K562 (cell line): ENCODE results near the gene GLB1L. TPM values are rescaled to one million over a fixed set of nuclear protein-coding genes. Genes with fewer than 3 reads are reported as not detected.

Experiments used
- BDP1 ChIP-seq: IDR thresholded peaks from 3 replicates; pipeline ENCODE4 v1.6.1; 2011; ENCODE audit not compliant: insufficient read length, insufficient read depth
- CREB1 ChIP-seq, 2 experiments: sonication (generic) in 1 of 2; formaldehyde crosslinking in 1 of 2; IDR thresholded peaks; 2 replicates each; pipeline versions ENCODE4 v1.6.1 to v1.8.0; 2012 to 2022; ENCODE audit warnings: inconsistent platforms in 1 of 2, mild to moderate bottlenecking in 1 of 2, missing genetic modification reagents in 1 of 2, moderate library complexity in 1 of 2
- CREM ChIP-seq: IDR thresholded peaks from 2 replicates; pipeline ENCODE4 v1.6.1; 2014; ENCODE audit warnings: antibody characterized with exemption, low read depth
- E2F1 ChIP-seq: sonication (generic); formaldehyde crosslinking; IDR thresholded peaks from 2 replicates; pipeline ENCODE4 v1.8.1; 2023; ENCODE audit warnings: mild to moderate bottlenecking, missing genetic modification reagents, moderate library complexity
- HDAC1 ChIP-seq, 2 experiments: fragments of 450-650 bp; IDR thresholded peaks; 2 replicates each; pipeline ENCODE4 v1.6.1; 2016 to 2017; ENCODE audit warnings: inconsistent platforms in 1 of 2, mild to moderate bottlenecking in 1 of 2, moderate library complexity in 1 of 2
- ILF3 ChIP-seq: fragments of 450-650 bp; IDR thresholded peaks from 2 replicates; pipeline ENCODE4 v1.6.1; 2018; ENCODE audit warnings: antibody characterized with exemption, mild to moderate bottlenecking, moderate library complexity, borderline replicate concordance
- KLF6 ChIP-seq: fragments of 250-450 bp; sonication (Bioruptor Pico); IDR thresholded peaks from 2 replicates; pipeline ENCODE4 v1.4.0; 2020; ENCODE audit warnings: mild to moderate bottlenecking, moderate library complexity, borderline replicate concordance
- L3MBTL2 ChIP-seq: fragments of 450-650 bp; IDR thresholded peaks from 2 replicates; pipeline ENCODE4 v1.6.1; 2016; ENCODE audit warnings: mild to moderate bottlenecking, moderate library complexity
- MLLT1 ChIP-seq, 2 experiments: fragments of 450-650 bp; IDR thresholded peaks; 2 replicates each; pipeline ENCODE4 v1.6.1; 2016
- MTA3 ChIP-seq: fragments of 450-650 bp; formaldehyde crosslinking; IDR thresholded peaks from 2 replicates; pipeline ENCODE4 v1.6.1; 2017; ENCODE audit warnings: mild to moderate bottlenecking, borderline replicate concordance
- NELFE ChIP-seq: IDR thresholded peaks from 2 replicates; pipeline ENCODE4 v1.6.1; 2011; ENCODE audit warnings: mild to moderate bottlenecking; ENCODE audit not compliant: insufficient read depth, insufficient read length
- RBM39 ChIP-seq: fragments of 200-400 bp; formaldehyde crosslinking; optimal IDR thresholded peaks from 2 replicates; pipeline ENCODE3; 2018; ENCODE audit warnings: low read depth, low read length
- RHOXF2B ChIP-seq: fragments of 250-450 bp; sonication (Bioruptor Pico); conservative IDR thresholded peaks from 2 replicates; pipeline ENCODE4 v1.5.1; 2021
- SREBF1 ChIP-seq: fragments of 150-350 bp; IDR thresholded peaks from 2 replicates; pipeline ENCODE4 v1.6.1; 2014; ENCODE audit warnings: antibody characterized with exemption, low read depth, low read length, borderline replicate concordance
- SRSF3 ChIP-seq: fragments of 200-400 bp; formaldehyde crosslinking; IDR thresholded peaks from 2 replicates; pipeline ENCODE4 v1.6.1; 2016; ENCODE audit warnings: mild to moderate bottlenecking, low read length, moderate library complexity; ENCODE audit not compliant: insufficient read depth
- TFE3 ChIP-seq: fragments of 450-650 bp; formaldehyde crosslinking; IDR thresholded peaks from 2 replicates; pipeline ENCODE4 v1.4.0; 2020; ENCODE audit warnings: mild to moderate bottlenecking, mixed read lengths
- ZBTB12 ChIP-seq: fragments of 250-450 bp; sonication (Bioruptor Pico); IDR thresholded peaks from 2 replicates; pipeline ENCODE4 v1.4.0; 2020
- ZBTB17 ChIP-seq: fragments of 450-650 bp; formaldehyde crosslinking; IDR thresholded peaks from 2 replicates; pipeline ENCODE4 v1.4.0; 2020; ENCODE audit warnings: mild to moderate bottlenecking
- ZFPM2 ChIP-seq: fragments of 250-450 bp; sonication (Bioruptor Pico); IDR thresholded peaks from 2 replicates; pipeline ENCODE4 v1.5.1; 2022; ENCODE audit warnings: mild to moderate bottlenecking
- ZNF311 ChIP-seq: fragments of 250-450 bp; sonication (Bioruptor Pico); IDR thresholded peaks from 2 replicates; pipeline ENCODE4 v1.4.0; 2020; ENCODE audit warnings: mild to moderate bottlenecking, moderate library complexity
- polyA plus RNA-seq, 8 experiments: library from polyadenylated mRNA; depleted of rRNA in 4 of 8; stranded (reverse) in 5 of 8; unstranded in 3 of 8; fragments of >200 nt; fragmentation: Nextera tagmentation in 2 of 8; fragmentation: Illumina TruSeq in 1 of 8; extraction: Ambion mirVana in 2 of 8; extraction: Trizol in 1 of 8; gene quantifications; 2 replicates each; pipeline versions ENCODE4 v1.2.1 to v1.2.3, GENCODE V29; 2011 to 2014; ENCODE audit warnings: inconsistent platforms in 1 of 8, missing spikeins in 1 of 8
- total RNA-seq, 7 experiments: library from RNA; depleted of rRNA in 6 of 7; stranded (reverse); fragments of >200 nt in 6 of 7; fragmentation: Illumina TruSeq in 2 of 7; extraction: Trizol in 2 of 7; gene quantifications; 2 replicates each; pipeline versions ENCODE4 v1.2.1 to v1.2.3, GENCODE V29; 2011 to 2021; ENCODE audit warnings: low replicate concordance in 1 of 7

The GLB1L gene
- total and polyA plus RNA-seq, 9 of the 15 experiments (the other 6 are each of a cell fraction or from before 2014, with no cell fraction given), result 0.42 to 2.9 (median 2.5) TPM

GRCh38 chr2:219218732-219219701 is 26.2 kb downstream of the GLB1L start, which contains the start of gene ABCB6 (continued):
- no peak for TF ChIP-seq MLLT1 (IDR thresholded peaks at IDR 0.05)
- no peak for TF ChIP-seq ZNF311 (CRISPR knock-in tag)
- peak; percentile 56; the same call in 1 of the 2 replicates for TF ChIP-seq CREB1 (IDR thresholded peaks at IDR 0.05)
- peak; percentile 0; the same call in 1 of the 2 replicates for TF ChIP-seq CREB1 (CRISPR knock-in tag; IDR thresholded peaks at IDR 0.05)
- no peak for TF ChIP-seq RBM39
- TF ChIP-seq RHOXF2B (CRISPR knock-in tag), result no peak
- TF ChIP-seq ILF3, result no peak
- TF ChIP-seq ZBTB12 (CRISPR knock-in tag), result no peak
- no peak; the same call in 1 of the 2 replicates for TF ChIP-seq E2F1 (CRISPR knock-in tag)
- no peak for TF ChIP-seq SRSF3
- peak; percentile 74 for TF ChIP-seq MTA3
- peak; percentile 95 for TF ChIP-seq TFE3 (CRISPR knock-in tag)
- no peak for TF ChIP-seq BDP1
- TF ChIP-seq L3MBTL2, result peak; percentile 97
- TF ChIP-seq CREM, result peak; percentile 38
- TF ChIP-seq KLF6 (CRISPR knock-in tag), result no peak
- no peak for TF ChIP-seq SREBF1
- TF ChIP-seq ZBTB17, result peak; percentile 61; the same call in 1 of the 2 replicates
- no peak for TF ChIP-seq ZFPM2 (CRISPR knock-in tag)
- no peak for TF ChIP-seq NELFE
- no peak; a peak in 1 of 4 replicates for TF ChIP-seq HDAC1 (IDR thresholded peaks at IDR 0.05)
